Upper lobe of left lung (tissue), 4 donors: Measurements from ENCODE around the gene MOB3B.

Experiments used
- CTCF ChIP-seq, 6 experiments: fragments of 450-650 bp in 4 of 6; fragments of 200-600 bp in 2 of 6; sonication (generic) in 2 of 6; IDR thresholded peaks; one replicate each; pipeline ENCODE4 v1.5.1; 2016 to 2019; ENCODE audit warnings: antibody characterized with exemption in 6 of 6
- POLR2A ChIP-seq, 4 donors: fragments of 450-650 bp; IDR thresholded peaks; one replicate each; pipeline ENCODE4 v1.5.1; 2016 to 2017; ENCODE audit warnings: antibody characterized with exemption in 4 of 4, mild to moderate bottlenecking in 2 of 4

DNA sequence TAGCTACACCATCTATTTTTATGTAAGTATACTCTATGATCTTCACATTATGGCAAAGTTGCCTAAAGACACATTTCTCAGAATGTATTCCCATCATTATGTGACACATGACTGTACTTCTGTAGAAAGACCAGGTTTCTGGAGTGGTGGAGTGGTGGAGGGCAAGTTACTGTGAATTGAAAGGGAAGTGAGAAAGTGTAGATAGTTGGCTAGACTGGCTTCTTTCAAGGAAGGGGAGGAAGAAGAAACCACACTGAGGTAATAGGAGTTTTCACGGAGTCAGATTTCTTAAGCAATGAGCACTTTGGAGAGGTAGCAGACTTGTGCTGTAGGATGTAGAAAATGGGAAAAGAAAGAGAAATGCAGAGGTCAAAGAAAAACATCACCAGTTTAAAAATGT lies 181.7 kb downstream of the MOB3B start:
- no peak for TF ChIP-seq POLR2A (IDR thresholded peaks at IDR 0.05)
- no peak for TF ChIP-seq CTCF (IDR thresholded peaks at IDR 0.05)
